ENCODE data around the gene MRPS25.

GRCh38 chr3:15102836-15103235 lies 37.7 kb upstream of the MRPS25 start:
- TF ChIP-seq EZH2 (IDR thresholded peaks at IDR 0.05; ENCODE audit: low read depth, unreplicated experiment), result no peak
- no peak for TF ChIP-seq CTCF (conservative IDR thresholded peaks at IDR 0.05; ENCODE audit: low read depth in 2 of 2)
- no peak for TF ChIP-seq CREB1 (CRISPR knock-in tag; IDR thresholded peaks at IDR 0.05; ENCODE audit: low read depth)
- TF ChIP-seq ZNF114 (CRISPR knock-in tag; IDR thresholded peaks at IDR 0.05), result no peak
- TF ChIP-seq NANOG (IDR thresholded peaks at IDR 0.05; ENCODE audit: borderline replicate concordance), result no peak
- no peak for TF ChIP-seq POLR2AphosphoS5 (IDR thresholded peaks at IDR 0.05; ENCODE audit: low read depth)
- TF ChIP-seq JUNB (IDR thresholded peaks at IDR 0.05; ENCODE audit: unreplicated experiment), result no peak
- no peak for TF ChIP-seq STAT1 (IDR thresholded peaks at IDR 0.05; ENCODE audit: unreplicated experiment)
- TF ChIP-seq REST (IDR thresholded peaks at IDR 0.05; ENCODE audit: unreplicated experiment), result no peak
- no peak for TF ChIP-seq ZNF462 (CRISPR knock-in tag; IDR thresholded peaks at IDR 0.05)

Measured in GM23338 (cell line).